IMR-90 (cell line): ENCODE results near the gene RASSF7. TPM values are rescaled to one million over a fixed set of nuclear protein-coding genes. Genes with fewer than 3 reads are reported as not detected.

Experiments used
- ATAC-seq: fragments of 200-7000 bp; cut with Tn5 transposase; 2 replicates; pipeline ENCODE4 v1.9.1; 2020; ENCODE audit warnings: low read depth, mild to moderate bottlenecking, moderate library complexity
- BruUV-seq: library from RNA; stranded (reverse); fragments of 400-500 nt; replicated peaks from 2 replicates; lab custom pipeline; 2021; lab: Mats Ljungman, UMichigan
- CTCF ChIA-PET: fragments of 300-600 bp; formaldehyde crosslinking; extraction: SDS; loops from one replicate; lab custom pipeline; 2021; ENCODE audit warnings: antibody characterized with exemption; lab: Yijun Ruan, JAX
- POLR2A ChIA-PET: fragments of 300-600 bp; sonication (Branson Sonifier 250); formaldehyde crosslinking; loops from one replicate; lab custom pipeline; 2022; ENCODE audit warnings: antibody characterized with exemption; ENCODE audit not compliant: unreplicated experiment; lab: Charles Lee
- DNase-seq: peaks from one replicate; pipeline ENCODE4 v3.0.0; 2013
- H2AFZ ChIP-seq: replicated peaks from 2 replicates; pipeline ENCODE3; 2013; ENCODE audit warnings: low read length, mild to moderate bottlenecking; ENCODE audit not compliant: poor library complexity
- H2AK5ac ChIP-seq: 2 replicates; pipeline ENCODE4 v1.6.1; 2013; ENCODE audit warnings: low read depth, low read length, inconsistent platforms
- H2AK9ac ChIP-seq: replicated peaks from 2 replicates; pipeline ENCODE3; 2013; ENCODE audit warnings: mild to moderate bottlenecking, low read depth, low read length, moderate library complexity; ENCODE audit not compliant: poor library complexity
- H2BK120ac ChIP-seq: 2 replicates; pipeline ENCODE4 v1.6.1; 2013; ENCODE audit warnings: low read depth, low read length, inconsistent platforms
- H2BK15ac ChIP-seq: 3 replicates; pipeline ENCODE4 v1.6.1; 2013; ENCODE audit warnings: low read depth, low read length, inconsistent platforms
- H2BK20ac ChIP-seq: 2 replicates; pipeline ENCODE4 v1.6.1; 2013; ENCODE audit warnings: low read depth, mild to moderate bottlenecking, inconsistent platforms, low read length, moderate library complexity
- H2BK5ac ChIP-seq: 2 replicates; pipeline ENCODE4 v1.6.1; 2013; ENCODE audit warnings: mild to moderate bottlenecking, low read depth, low read length, inconsistent platforms; ENCODE audit not compliant: poor library complexity, severe bottlenecking
- H3K14ac ChIP-seq: replicated peaks from 2 replicates; pipeline ENCODE4 v1.6.1; 2013; ENCODE audit warnings: low read depth, low read length, inconsistent platforms
- H3K18ac ChIP-seq: 2 replicates; pipeline ENCODE4 v1.6.1; 2013; ENCODE audit warnings: low read depth, low read length, control low read depth
- H3K23ac ChIP-seq: 2 replicates; pipeline ENCODE4 v1.6.1; 2013; ENCODE audit warnings: low read depth, low read length, inconsistent platforms
- H3K27ac ChIP-seq: 2 replicates; pipeline ENCODE4 v1.5.1; 2013; ENCODE audit warnings: mild to moderate bottlenecking, control low read depth, low read length; ENCODE audit not compliant: insufficient read depth
- H3K27me3 ChIP-seq: 2 replicates; pipeline ENCODE4 v1.6.1; 2013; ENCODE audit warnings: low read length; ENCODE audit not compliant: control insufficient read depth, insufficient read depth
- H3K36me3 ChIP-seq: 2 replicates; pipeline ENCODE4 v1.6.1; 2013; ENCODE audit warnings: low read length, mixed read lengths; ENCODE audit not compliant: control insufficient read depth, insufficient read depth
- H3K4ac ChIP-seq: 2 replicates; pipeline ENCODE4 v1.6.1; 2013; ENCODE audit warnings: low read depth, low read length, inconsistent platforms
- H3K4me1 ChIP-seq: 2 replicates; pipeline ENCODE4 v1.6.1; 2013; ENCODE audit warnings: low read length, mixed read lengths; ENCODE audit not compliant: control insufficient read depth, insufficient read depth
- H3K4me2 ChIP-seq: 2 replicates; pipeline ENCODE4 v1.6.1; 2013; ENCODE audit warnings: low read depth, mild to moderate bottlenecking, control low read depth, low read length, moderate library complexity
- H3K4me3 ChIP-seq: 2 replicates; pipeline ENCODE4 v1.5.1; 2013; ENCODE audit warnings: low read depth, mild to moderate bottlenecking, control low read depth, low read length, moderate library complexity; ENCODE audit not compliant: insufficient read depth
- H3K56ac ChIP-seq: 2 replicates; pipeline ENCODE4 v1.6.1; 2013; ENCODE audit warnings: low read length, inconsistent platforms; ENCODE audit not compliant: insufficient read depth; ENCODE audit errors: extremely low read depth
- H3K79me1 ChIP-seq, 2 experiments: 2 replicates each; pipeline ENCODE4 v1.6.1; 2013; ENCODE audit warnings: low read length in 2 of 2, inconsistent platforms in 1 of 2, low read depth in 1 of 2
- H3K9ac ChIP-seq: 2 replicates; pipeline ENCODE4 v1.6.1; 2013; ENCODE audit warnings: low read depth, low read length, control low read depth
- H3K9me1 ChIP-seq: 2 replicates; pipeline ENCODE4 v1.6.1; 2013; ENCODE audit warnings: low read length, inconsistent platforms; ENCODE audit not compliant: insufficient read depth
- H3K9me3 ChIP-seq: 2 replicates; pipeline ENCODE4 v1.6.1; 2013; ENCODE audit warnings: low read length; ENCODE audit not compliant: control insufficient read depth, insufficient read depth
- H4K20me1 ChIP-seq: 2 replicates; pipeline ENCODE4 v1.6.1; 2013; ENCODE audit warnings: low read length, inconsistent platforms; ENCODE audit not compliant: insufficient read depth
- H4K5ac ChIP-seq: 2 replicates; pipeline ENCODE4 v1.6.1; 2013; ENCODE audit warnings: mild to moderate bottlenecking, low read depth, low read length, control low read depth
- H4K8ac ChIP-seq, 2 experiments: 2 replicates each; pipeline ENCODE4 v1.6.1; 2013; ENCODE audit warnings: low read depth in 2 of 2, low read length in 2 of 2, control low read depth in 1 of 2, inconsistent platforms in 1 of 2
- H4K91ac ChIP-seq: 2 replicates; pipeline ENCODE4 v1.6.1; 2013; ENCODE audit warnings: low read depth, low read length, inconsistent platforms; ENCODE audit not compliant: insufficient read depth
- MAZ ChIP-seq: IDR thresholded peaks from 2 replicates; pipeline ENCODE4 v1.6.1; 2012; ENCODE audit warnings: low read depth, mild to moderate bottlenecking, low read length, improper control_type of control experiment, moderate library complexity, borderline replicate concordance
- POLR2A ChIP-seq: IDR thresholded peaks from 2 replicates; pipeline ENCODE4 v1.6.1; 2012; ENCODE audit warnings: mild to moderate bottlenecking, low read depth, low read length
- WGBS, 2 experiments: methylation state at CpG; one replicate each; pipeline versions ENCODE4 v1.1.5 to v1.1.7; 2013; ENCODE audit warnings: missing lambda C conversion rate in 2 of 2; ENCODE audit not compliant: insufficient read length in 1 of 2; ENCODE audit errors: extremely low coverage in 2 of 2; 5-methylcytosine and 5-hydroxymethylcytosine counted together
- dilution Hi-C: fragments of 300-500 bp; cut with HindIII; formaldehyde crosslinking; loops from one replicate; pipeline ENCODE4 v1.14.3; 2018; ENCODE audit warnings: low sequenced_read_pairs; ENCODE audit not compliant: unreplicated experiment
- in situ Hi-C: fragments of 300-500 bp; cut with MboI; formaldehyde crosslinking; loops from 3 replicates; pipeline ENCODE4 v1.14.3; 2019; ENCODE audit warnings: low sequenced_read_pairs, inconsistent platforms, mixed read lengths
- intact Hi-C: fragments of 100-400 bp; cut with micrococcal nuclease; formaldehyde crosslinking; loops from 2 replicates; pipeline ENCODE4 v1.10.0; 2022
- polyA plus RNA-seq, 3 experiments: library from polyadenylated mRNA; depleted of rRNA; stranded (reverse); fragments of >200 nt; gene quantifications; 2 replicates each; pipeline ENCODE4 v1.2.3, GENCODE V29; 2012; ENCODE audit warnings: low replicate concordance in 1 of 3
- total RNA-seq: library from RNA; depleted of rRNA; stranded (reverse); fragments of >200 nt; gene quantifications from 2 replicates; pipeline ENCODE4 v1.2.3, GENCODE V29; 2012

The RASSF7 gene
- total and polyA plus RNA-seq, 2 of the 4 experiments (the other 2 are of a cell fraction): 6.8 to 18.5 TPM

- WGBS, 2 experiments: 14% methylated on average over 29 of the region's 67 CpGs; no CpG with 5 or more reads in 1 of the 2 experiments
- peaks cover 27% of the 10 kb centered on the region for H3K27me3 ChIP-seq
Measured at GRCh38 chr11:561148-562003, 606 bp downstream of the RASSF7 start.

More at GRCh38 chr11:561148-562003, 606 bp downstream of the RASSF7 start:
- Histone ChIP-seq H2BK15ac (no peak overlapping the region), H2AFZ (peak overlapping the region; percentile 97), H3K9ac (peak overlapping the region; percentile 3; the same call in 1 of the 2 replicates), H3K4me2 (peak overlapping the region; percentile 59), H3K9me1 (peaks cover 5% of the 10 kb centered on the region; the same call in 1 of the 2 replicates), H4K5ac (no peak overlapping the region), H2BK120ac (no peak overlapping the region), H3K18ac (no peak overlapping the region), H3K4me1 (peaks cover 13% of the 10 kb centered on the region), H3K56ac (no peak overlapping the region), H2AK9ac (peak overlapping the region; percentile 78), H3K14ac (0 out of 2 replicates have a peak overlapping the region, but pooled peaks have one; percentile 30), H3K4ac (peak overlapping the region; percentile 28), H2BK5ac (peak overlapping the region; percentile 31), H3K27ac (no peak overlapping the region; the same call in 1 of the 2 replicates), H4K20me1 (peaks cover 19% of the 10 kb centered on the region), H2AK5ac (peak overlapping the region; percentile 88; the same call in 1 of the 2 replicates), H2BK20ac (no peak overlapping the region), H4K91ac (peak overlapping the region; percentile 50; the same call in 1 of the 2 replicates), H3K79me1 (peaks cover 19 to 25% of the 10 kb centered on the region in 2 experiments; a peak in 3 of 4 replicates), H3K36me3 (peaks cover 4% of the 10 kb centered on the region), H3K23ac (no peak overlapping the region), H3K4me3 (peak overlapping the region; percentile 97), H3K9me3 (no peaks in the 10 kb centered on the region), H4K8ac (no peak overlapping the region)
- TF ChIP-seq MAZ (peak; percentile 61; the same call in 1 of the 2 replicates), POLR2A (no peak)
- no peak for DNase-seq
- ATAC-seq: peak; percentile 1; the same call in 1 of the 2 replicates
- CTCF ChIA-PET: no interaction called here
- no TSS peak for BruUV-seq
- in situ Hi-C loops: no loop called here
- intact Hi-C loops: no loop called here
- POLR2A ChIA-PET: interaction anchor here (0.5 kb wide), 1 partner anchor 163 kb away, joined by 3 read pairs; no protein-coding TSS in a partner anchor
- dilution Hi-C loops: no loop called here
